GM21723 (cell line): ENCODE results near the gene RICTOR.
A peak's percentile ranks its signal among the peaks of the same experiment; 100 is the strongest.

Experiments
- ATAC-seq: cut with Tn5 transposase; IDR thresholded peaks from one replicate; pipeline ENCODE4 v1.9.1; 2021; ENCODE audit warnings: mild to moderate bottlenecking, moderate library complexity; ENCODE audit not compliant: unreplicated experiment

The RICTOR gene

GRCh38 chr5:39093352-39093751 lies 19.2 kb upstream of the RICTOR start:
- ATAC-seq = no peak

GRCh38 chr5:39092581-39093351 lies 18.6 kb upstream of the RICTOR start:
- no peak for ATAC-seq

GRCh38 chr5:39091940-39092580 lies 17.9 kb upstream of the RICTOR start:
- no peak for ATAC-seq

GRCh38 chr5:39083968-39084367 lies 9.8 kb upstream of the RICTOR start:
- ATAC-seq = no peak

- ATAC-seq = no peak
These were observed 8.8 kb upstream of the RICTOR start for GRCh38 chr5:39082995-39083394.

- no peak for ATAC-seq
These were observed 6.5 kb upstream of the RICTOR start for GRCh38 chr5:39080597-39081204.

GRCh38 chr5:39080168-39080567 lies 6.0 kb upstream of the RICTOR start:
- no peak for ATAC-seq

- ATAC-seq = no peak
These were observed 4.9 kb upstream of the RICTOR start for GRCh38 chr5:39079147-39079546.

- ATAC-seq = peak; percentile 24
These were observed 2.8 kb upstream of the RICTOR start for GRCh38 chr5:39076757-39077728.

GRCh38 chr5:39076101-39076756 lies 2.0 kb upstream of the RICTOR start:
- ATAC-seq = no peak

GRCh38 chr5:39073767-39074016 lies 507 bp downstream of the RICTOR start:
- peak; percentile 27 for ATAC-seq

GRCh38 chr5:39072925-39073766 lies 1.1 kb downstream of the RICTOR start:
- peak; percentile 49 for ATAC-seq

- no peak for ATAC-seq
These were observed 6.1 kb downstream of the RICTOR start for GRCh38 chr5:39068099-39068498.

GRCh38 chr5:39064450-39064849 lies 9.7 kb downstream of the RICTOR start:
- no peak for ATAC-seq

- ATAC-seq = no peak
These were observed 11.2 kb downstream of the RICTOR start for GRCh38 chr5:39063037-39063436.

GRCh38 chr5:39062530-39062929 lies 11.7 kb downstream of the RICTOR start:
- no peak for ATAC-seq

- ATAC-seq = no peak
These were observed 12.1 kb downstream of the RICTOR start for GRCh38 chr5:39062104-39062503.

GRCh38 chr5:39059064-39059463 lies 15.1 kb downstream of the RICTOR start:
- no peak for ATAC-seq

- ATAC-seq = peak; percentile 96
These were observed 15.8 kb downstream of the RICTOR start for GRCh38 chr5:39058178-39058921.
